Stimulated activated CD8-positive, alpha-beta memory T cell treated with anti-CD3 and anti-CD28 coated beads, Interleukin-4, amount 100 ng/mL, for 4 hours (primary cell): ENCODE results near the gene MAGED1.
"Not testable (repeated sequence)": the region's sequence is repeated elsewhere in the genome, so short reads cannot be mapped to it uniquely, and the experiment has no call there.

Experiments
- DNase-seq, 2 donors: peaks; one replicate each; pipeline ENCODE4 v3.0.0-alpha.2; 2020; ENCODE audit warnings: low read depth in 2 of 2, low spot score in 1 of 2

MAGED1 gene

DNA sequence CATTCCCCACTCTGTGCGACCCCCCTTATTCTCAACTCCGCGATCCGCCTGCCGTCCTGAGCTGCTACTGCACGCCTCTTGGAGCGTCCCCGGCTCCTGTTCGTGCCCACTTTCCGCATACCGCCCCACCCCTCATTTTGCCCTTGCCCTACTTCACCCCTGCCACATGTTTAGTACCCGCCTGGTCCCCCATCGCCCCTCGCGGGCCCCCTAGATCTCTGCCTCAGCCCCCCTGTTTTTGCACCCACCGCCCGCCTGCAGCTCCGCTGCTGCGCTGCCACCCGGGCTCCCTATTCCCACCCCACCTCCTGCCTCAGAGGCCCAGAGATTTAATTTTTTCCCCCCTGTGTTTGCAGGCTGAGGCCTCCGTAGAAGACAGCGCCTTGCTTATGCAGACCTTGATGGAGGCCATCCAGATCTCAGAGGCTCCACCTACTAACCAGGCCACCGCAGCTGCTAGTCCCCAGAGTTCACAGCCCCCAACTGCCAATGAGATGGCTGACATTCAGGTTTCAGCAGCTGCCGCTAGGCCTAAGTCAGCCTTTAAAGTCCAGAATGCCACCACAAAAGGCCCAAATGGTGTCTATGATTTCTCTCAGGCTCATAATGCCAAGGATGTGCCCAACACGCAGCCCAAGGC, 1.4 kb downstream of the MAGED1 start:
- DNase-seq = no peak

DNA sequence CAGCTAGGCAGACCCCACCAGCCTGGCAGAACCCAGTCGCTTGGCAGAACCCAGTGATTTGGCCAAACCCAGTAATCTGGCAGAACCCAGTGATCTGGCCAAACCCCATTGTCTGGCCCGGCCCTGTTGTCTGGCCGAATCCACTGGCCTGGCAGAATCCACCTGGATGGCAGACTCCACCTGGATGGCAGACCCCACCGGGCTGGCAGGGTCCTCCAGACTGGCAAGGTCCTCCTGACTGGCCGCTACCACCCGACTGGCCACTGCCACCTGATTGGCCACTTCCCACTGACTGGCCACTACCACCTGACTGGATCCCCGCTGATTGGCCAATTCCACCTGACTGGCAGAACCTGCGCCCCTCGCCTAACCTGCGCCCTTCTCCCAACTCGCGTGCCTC, 3.2 kb downstream of the MAGED1 start:
- DNase-seq = no peak

DNA sequence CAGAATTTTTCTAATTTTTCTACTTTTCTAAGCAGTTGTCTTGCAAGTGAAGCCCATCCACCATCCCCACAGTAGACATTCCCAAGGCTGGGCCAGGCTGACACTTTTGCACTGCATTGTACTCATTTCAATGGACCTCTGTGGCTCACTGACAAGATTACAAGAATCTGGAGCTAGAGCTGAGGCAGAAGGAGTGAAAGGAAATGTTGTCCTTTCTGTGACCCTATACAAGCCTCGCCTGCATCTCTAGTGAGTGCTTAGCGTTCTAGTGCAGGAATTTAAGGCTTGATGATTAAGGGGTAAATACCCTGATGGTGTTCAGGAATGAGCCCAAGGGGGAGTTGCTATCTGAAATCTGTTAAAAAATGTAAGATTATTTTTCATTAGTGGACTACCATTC, 6.3 kb downstream of the MAGED1 start:
- DNase-seq = no peak

DNA sequence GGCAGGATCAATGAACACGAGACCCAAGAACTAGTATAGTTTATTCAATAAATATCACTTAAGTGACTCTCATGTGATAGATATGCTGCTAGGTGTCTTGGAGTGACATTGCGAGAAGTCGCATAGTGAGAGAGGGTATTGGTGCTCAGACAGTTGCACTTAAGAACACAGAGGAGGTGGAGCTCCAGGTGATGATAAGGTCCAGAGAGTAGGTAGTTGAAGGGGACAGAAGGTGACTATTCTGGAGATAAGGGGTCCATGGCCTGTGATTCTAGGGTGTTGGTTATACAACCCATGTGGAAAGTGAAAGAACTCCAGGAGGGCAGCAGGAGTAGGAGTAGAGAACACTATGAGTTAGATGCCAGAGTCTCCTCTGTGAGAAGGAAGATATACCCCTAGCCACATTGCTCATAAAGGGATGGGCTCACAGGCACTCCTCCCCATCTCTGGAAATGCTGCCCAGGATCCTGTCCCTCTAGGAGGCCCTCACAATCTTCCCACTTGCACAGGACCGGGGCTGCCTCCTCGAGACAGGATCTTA, 9.2 kb downstream of the MAGED1 start:
- DNase-seq = no peak

DNA sequence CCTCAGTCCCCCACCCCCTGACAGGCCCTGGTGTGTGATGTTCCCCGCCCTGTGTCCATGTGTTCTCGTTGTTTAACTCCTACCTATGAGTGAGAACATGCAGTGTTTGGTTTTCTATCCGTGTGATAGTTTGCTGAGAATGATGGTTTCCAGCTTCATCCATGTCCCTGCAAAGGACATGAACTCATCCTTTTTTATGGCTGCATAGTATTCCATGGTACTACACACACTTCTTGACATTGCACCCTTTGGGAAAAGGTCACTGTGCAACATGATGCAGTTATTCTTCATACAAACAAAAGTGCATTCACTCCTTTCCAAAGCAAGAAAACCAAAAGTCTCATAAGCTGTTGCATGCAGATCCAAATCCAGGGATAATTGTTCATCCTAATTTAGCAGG, 11.7 kb downstream of the MAGED1 start:
- DNase-seq = not testable (repeated sequence)

DNA sequence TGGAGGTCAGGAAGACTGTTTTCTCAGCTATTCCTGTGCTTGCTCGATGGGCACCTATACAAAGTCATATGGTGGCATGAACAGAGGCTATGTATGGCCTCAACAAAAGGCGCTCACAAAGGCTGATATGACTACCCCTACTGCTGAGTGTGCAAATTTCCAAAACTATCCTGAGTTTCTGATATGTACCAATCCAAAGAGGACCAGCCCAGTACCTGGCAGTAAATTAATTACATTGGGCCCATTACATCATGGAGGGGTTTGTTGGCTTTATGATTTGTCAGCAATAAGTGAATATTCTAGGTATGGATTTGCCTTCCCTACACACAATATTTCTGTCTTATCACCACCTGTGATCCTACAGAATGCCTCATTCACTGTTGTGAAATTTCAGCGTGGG, 12.3 kb downstream of the MAGED1 start:
- DNase-seq = no peak

DNA sequence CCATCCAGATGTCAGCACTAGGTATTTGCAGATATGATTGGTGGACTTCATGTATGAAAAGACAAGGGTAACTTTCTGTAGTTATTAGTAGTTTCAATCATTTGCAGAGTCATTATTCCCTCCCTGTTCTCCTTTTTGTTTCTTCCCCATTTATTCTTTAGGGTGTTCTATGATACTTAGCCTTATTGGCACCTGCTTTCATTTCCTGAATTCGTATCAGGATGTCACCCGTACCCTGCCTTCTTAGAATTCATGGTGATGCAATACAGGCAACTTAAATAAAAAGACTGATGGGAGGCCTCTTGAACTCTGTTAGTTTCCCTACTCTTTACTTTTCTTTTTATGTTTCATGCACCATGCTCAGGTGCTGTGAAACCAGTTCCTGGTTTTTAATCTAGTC, 24.2 kb downstream of the MAGED1 start:
- DNase-seq = no peak

DNA sequence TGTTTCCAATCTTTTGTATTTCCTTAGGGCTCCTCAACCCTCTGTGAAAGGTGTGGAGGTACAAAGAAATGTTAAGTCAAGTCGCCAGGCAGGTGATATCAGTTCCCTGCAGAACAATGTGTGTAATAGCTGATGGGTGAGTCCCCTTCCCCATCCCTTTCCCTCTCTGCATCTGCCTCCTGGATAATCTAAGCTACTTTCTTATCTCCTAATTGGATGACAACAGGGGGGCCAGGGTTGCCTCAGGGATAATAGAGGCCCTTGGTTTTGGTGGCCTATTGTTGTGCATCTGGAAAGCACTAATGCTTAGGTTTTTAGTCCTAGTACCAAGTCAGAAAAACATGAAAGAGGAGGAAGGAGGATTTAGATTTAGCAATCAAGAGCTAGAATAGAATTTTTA, 29.1 kb downstream of the MAGED1 start:
- no peak for DNase-seq

DNA sequence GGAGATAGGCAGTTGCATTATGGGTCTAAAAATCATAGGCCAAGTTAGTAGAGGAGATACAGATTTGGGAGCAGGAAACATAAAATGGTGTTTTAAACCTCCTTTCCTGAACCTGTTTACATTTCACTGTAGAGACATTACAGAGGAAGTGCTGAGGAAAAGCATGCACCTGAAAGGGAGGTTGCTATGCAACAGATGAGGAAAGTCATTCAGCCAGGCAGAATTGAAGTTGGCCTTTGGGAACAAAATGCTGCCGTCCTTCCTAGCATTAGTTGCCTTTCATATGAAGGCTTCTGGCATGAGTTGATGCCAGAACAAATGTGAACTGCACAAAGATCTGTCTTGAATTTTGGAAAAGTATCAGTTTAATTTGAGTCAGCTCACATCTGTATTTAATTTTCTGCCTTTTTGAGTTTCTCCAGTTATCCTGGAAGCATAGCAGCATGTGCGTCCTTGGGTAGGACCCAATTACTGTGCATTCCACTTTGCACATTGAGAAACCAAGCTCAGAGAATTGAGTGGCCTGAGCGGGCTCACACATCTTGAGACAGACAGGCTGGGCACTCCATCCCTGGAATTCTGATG, 38.2 kb downstream of the MAGED1 start:
- no peak for DNase-seq
